GM18502 (cell line): Measurements from ENCODE around the gene PTPRK.
A peak's percentile ranks its signal among the peaks of the same experiment; 100 is the strongest.
"Not testable (repeated sequence)": the region's sequence is repeated elsewhere in the genome, so short reads cannot be mapped to it uniquely, and the experiment has no call there.

Source experiments
- ATAC-seq: cut with Tn5 transposase; IDR thresholded peaks from one replicate; pipeline ENCODE4 v1.9.1; 2021; ENCODE audit warnings: mild to moderate bottlenecking; ENCODE audit not compliant: unreplicated experiment, poor library complexity

The PTPRK gene

GRCh38 chr6:127952831-127953230, 567.6 kb downstream of the PTPRK start:
- no peak for ATAC-seq

DNA sequence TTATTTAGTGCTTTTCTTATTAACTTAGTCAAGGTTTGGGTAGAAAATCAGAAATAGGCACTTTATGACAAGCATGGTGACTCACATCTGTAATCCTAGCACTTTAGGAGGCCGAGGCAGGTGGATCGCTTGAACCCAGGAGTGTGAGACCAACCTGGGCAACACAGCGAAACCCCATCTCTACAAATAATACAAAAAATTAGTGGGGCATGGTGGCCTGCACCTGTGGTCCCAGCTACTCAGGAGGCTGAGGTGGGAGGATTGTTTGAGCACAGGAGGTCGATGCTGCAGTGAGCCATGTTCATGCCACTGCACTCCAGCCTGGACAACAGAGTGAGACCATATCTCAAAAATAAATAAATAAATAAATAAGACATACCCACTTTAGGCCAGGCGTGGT, 568.2 kb downstream of the PTPRK start:
- ATAC-seq: no peak

- peak; percentile 71 for ATAC-seq
Measured at GRCh38 chr6:127951172-127951917, 569.1 kb downstream of the PTPRK start.

DNA sequence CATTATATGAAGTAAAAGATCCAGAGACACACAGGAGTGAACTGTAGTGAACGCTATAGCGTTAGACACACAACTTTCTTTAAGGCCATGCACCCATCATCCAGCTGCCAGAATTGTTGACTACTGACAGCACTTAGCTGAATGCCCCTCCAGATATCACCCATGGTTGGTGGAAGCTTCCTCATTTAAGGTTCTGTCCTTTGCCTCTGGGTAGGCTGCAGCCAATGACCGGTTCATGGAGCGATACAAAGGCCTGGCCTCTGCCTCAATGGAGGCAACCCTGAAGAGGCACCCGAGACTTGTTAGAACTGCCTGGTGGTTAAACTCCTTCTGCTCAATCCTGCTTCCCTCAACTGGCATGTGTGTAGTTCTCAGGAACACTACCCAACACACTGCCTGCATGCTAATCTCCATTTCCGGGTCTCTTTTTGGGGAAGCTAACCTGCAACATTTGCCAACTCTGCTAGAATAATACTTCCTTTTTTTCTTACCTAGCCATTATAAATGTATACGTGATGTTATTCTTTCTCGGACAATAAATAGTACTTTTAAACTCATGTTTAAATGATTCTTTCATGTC, 569.7 kb downstream of the PTPRK start:
- ATAC-seq: peak; percentile 38

GRCh38 chr6:127949251-127949650, 571.1 kb downstream of the PTPRK start:
- no peak for ATAC-seq

- no peak for ATAC-seq
Measured at GRCh38 chr6:127946388-127946787, 574.0 kb downstream of the PTPRK start.

- no peak for ATAC-seq
Measured at GRCh38 chr6:127945434-127946097, 574.8 kb downstream of the PTPRK start.

- no peak for ATAC-seq
Measured at GRCh38 chr6:127941228-127941627, 579.2 kb downstream of the PTPRK start.

- no peak for ATAC-seq
Measured at GRCh38 chr6:127939442-127940066, 580.8 kb downstream of the PTPRK start.

- ATAC-seq: no peak
Measured at GRCh38 chr6:127938701-127939100, 581.7 kb downstream of the PTPRK start.

DNA sequence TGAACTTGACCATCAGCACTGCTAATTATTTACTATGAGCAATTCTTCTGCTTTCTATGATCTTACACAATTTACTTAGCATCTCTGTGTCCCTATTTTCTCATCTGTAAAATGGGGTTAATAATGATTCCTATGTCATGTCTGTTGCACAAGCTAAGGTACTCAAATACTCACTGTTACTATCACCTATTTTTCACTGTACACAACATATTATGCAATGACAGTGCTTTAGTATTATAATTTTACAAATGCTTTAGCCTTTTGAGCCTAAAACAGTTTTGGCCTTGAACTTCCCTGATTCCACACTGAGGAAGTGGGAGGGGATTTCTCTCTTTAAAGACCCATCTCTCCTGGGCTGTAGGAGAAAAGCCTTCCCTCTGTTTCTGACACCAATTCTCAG, 582.7 kb downstream of the PTPRK start:
- ATAC-seq: no peak

DNA sequence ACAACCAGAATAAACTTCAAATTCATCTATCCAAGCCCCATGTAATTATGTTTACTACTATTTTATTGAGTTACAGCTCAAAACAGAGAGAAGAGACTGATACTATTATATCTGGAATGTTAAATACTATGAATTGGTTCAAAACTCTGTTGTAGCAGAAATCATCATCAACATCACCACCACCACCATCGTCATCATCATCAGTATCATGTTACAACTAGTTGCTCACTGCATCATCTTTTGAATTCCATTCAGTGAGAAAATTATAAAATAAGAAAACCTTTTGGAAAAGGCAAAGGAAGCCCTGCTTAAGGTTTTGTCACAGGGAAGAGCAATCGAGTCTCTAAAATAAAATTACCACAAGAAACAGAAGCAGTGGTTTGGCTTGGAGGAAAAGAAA, 583.3 kb downstream of the PTPRK start:
- ATAC-seq: no peak

DNA sequence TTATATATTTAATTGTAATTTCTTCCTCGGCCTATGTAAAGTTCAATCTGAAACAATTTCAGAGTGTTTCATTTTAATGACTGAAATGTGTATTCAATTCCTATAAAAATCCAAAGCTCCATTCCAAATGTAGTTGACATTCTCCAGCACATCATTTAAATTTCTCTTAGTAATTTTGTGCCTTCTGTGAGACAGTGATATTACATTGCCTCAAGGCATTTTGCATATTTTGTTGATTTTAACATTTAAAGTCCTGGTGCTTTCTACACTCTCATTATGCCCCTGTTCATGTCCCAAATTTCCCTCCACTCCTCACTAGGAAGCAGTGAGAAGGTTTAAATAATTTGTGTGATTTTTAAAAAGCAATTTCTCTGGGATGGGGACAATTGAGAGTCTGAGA, 585.4 kb downstream of the PTPRK start:
- no peak for ATAC-seq

GRCh38 chr6:127933852-127934840, 586.3 kb downstream of the PTPRK start:
- no peak for ATAC-seq

DNA sequence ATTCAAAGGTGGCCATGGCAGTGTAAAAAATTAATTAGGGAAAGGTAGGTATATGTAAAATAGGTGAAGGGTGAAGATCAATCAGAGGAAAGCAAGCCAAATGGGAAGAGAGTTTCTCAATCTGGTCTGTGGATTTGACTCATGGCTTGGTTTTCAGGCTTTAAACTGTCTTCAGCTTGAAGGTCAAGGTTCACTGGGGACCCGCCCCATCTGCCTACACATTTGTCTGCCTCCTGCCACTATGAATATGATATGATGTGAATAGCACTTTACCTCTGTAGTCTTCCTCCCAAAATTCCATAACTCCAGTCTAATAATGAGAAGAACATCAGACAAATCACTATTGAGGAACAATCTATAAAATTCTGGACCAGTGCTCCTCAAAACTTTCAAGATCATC, 587.3 kb downstream of the PTPRK start:
- no peak for ATAC-seq

DNA sequence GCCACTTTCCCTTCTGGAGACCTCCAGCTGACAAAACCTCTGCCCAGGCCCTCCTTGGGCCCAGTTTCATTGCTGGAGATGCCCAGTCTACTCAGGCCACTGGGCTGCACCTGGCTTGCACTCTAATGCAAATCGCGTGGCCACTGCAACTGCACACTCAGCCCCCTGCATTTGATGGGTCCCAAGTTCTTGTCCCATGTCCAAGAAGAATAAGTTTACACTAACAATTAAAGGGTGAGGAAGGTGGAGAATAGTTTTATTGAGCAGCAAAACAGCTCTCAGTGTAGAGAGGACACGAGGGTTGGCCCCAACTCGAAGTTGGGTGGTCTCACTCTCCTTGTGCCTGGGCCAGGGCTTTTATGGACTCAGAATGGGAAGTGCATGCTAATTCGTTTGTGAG, 587.7 kb downstream of the PTPRK start:
- no peak for ATAC-seq

- not testable (repeated sequence) for ATAC-seq
Measured at GRCh38 chr6:127926441-127926840, 594.0 kb downstream of the PTPRK start.

DNA sequence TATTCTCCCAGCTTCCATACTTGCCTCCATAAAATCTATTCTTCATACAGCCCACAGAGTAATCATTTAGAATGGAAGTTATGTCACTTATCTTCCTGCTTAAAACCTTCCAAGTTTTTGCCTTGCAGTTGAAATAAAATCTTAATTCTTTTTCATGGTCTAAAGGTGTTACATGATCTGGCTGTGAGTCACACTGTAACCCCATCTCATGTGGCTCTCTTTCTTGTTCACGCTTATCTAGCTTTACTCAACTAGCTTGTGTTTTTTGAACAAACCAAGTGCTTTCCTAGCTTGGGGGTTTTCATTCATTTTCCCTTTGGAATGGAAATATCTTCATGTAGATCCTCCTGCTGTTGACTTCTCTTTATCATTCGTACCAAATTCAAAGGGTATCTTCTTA, 596.0 kb downstream of the PTPRK start:
- ATAC-seq: no peak

DNA sequence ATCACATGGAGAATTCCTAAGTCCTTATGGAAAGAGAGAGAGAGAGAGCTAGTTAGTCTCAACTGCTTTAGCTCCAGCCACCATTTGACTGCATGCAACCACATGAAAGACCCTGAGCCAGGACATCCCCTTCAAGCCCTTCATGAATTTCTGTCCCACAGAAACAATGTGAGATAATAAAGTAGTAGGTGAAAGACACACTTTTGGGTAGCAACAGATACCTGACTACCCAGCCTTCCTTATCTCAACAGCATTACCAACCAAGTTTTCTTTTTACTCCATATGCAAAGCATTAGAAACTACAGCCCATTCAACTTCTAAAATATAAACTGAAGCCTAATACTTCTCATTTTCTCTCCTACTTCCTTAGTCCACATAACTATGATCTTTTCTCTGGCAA, 596.4 kb downstream of the PTPRK start:
- no peak for ATAC-seq

DNA sequence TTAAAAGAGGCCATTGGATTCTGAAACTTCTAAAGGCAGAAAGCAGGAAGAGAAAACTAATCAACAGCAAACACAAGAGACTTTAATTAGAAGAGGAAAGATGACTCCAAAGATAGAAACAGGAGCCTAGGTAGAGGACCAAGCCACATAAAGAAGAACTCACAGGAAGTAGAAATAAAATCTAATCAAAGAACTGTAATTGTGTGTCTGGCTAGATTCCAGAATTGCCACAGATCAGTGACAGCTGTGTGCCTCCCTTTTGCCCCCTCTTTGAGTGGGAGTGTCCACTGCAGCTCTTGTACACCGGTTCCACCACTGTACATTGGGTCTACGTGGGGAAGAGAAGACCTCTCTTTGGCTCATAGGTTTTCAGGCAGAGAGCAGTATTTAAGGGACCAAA, 597.3 kb downstream of the PTPRK start:
- ATAC-seq: no peak
